Stomach smooth muscle (tissue), 2 donors: ENCODE measurements around the gene HOXB2.

ENCODE experiments used
- H3K27ac ChIP-seq: one replicate; pipeline ENCODE4 v1.7.0; 2013; ENCODE audit warnings: mild to moderate bottlenecking, low read length, inconsistent platforms
- H3K27me3 ChIP-seq, 2 donors: one replicate each; pipeline ENCODE4 v1.7.0; 2013; ENCODE audit warnings: low read length in 2 of 2; ENCODE audit not compliant: insufficient read depth in 2 of 2, control insufficient read depth in 1 of 2
- H3K36me3 ChIP-seq, 2 donors: one replicate each; pipeline ENCODE4 v1.7.0; 2013; ENCODE audit warnings: low read length in 2 of 2; ENCODE audit not compliant: control insufficient read depth in 2 of 2, insufficient read depth in 2 of 2
- H3K4me1 ChIP-seq: one replicate; pipeline ENCODE4 v1.7.0; 2013; ENCODE audit warnings: low read length; ENCODE audit not compliant: control insufficient read depth, insufficient read depth
- H3K4me3 ChIP-seq, 2 donors: one replicate each; pipeline ENCODE4 v1.7.0; 2013; ENCODE audit warnings: low read length in 2 of 2
- H3K9ac ChIP-seq, 2 donors: one replicate each; pipeline ENCODE4 v1.7.0; 2013; ENCODE audit warnings: low read length in 2 of 2, mild to moderate bottlenecking in 1 of 2
- H3K9me3 ChIP-seq, 2 donors: one replicate each; pipeline ENCODE4 v1.7.0; 2013; ENCODE audit warnings: low read length in 2 of 2; ENCODE audit not compliant: control insufficient read depth in 2 of 2
- donor health status: healthy.
- donor health status: Pancreatic carcinoma.

The HOXB2 gene

GRCh38 chr17:48571024-48571818 lies 26.3 kb upstream of the HOXB2 start:
- Histone ChIP-seq H3K27me3 (peaks cover 0 to 32% of the 10 kb centered on the region in 2 donors), H3K4me1 (peaks cover 74% of the 10 kb centered on the region), H3K36me3 (no peaks in the 10 kb centered on the region), H3K4me3 (peak overlapping the region; percentile 24 to 75), H3K27ac (peak overlapping the region; percentile 94), H3K9ac (peak overlapping the region; percentile 55 to 79), H3K9me3 (no peaks in the 10 kb centered on the region)

GRCh38 chr17:48570325-48571023 lies 25.6 kb upstream of the HOXB2 start:
- H3K4me1 ChIP-seq: peaks cover 74% of the 10 kb centered on the region
- H3K36me3 ChIP-seq: no peaks in the 10 kb centered on the region
- H3K4me3 ChIP-seq: peak overlapping the region; percentile 24 to 75
- H3K27ac ChIP-seq: peak overlapping the region; percentile 94
- H3K27me3 ChIP-seq: peaks cover 0 to 28% of the 10 kb centered on the region in 2 donors
- H3K9me3 ChIP-seq: no peaks in the 10 kb centered on the region
- H3K9ac ChIP-seq: peak overlapping the region; percentile 55 to 79

GRCh38 chr17:48569674-48570324 lies 24.9 kb upstream of the HOXB2 start:
- Histone ChIP-seq H3K27me3 (peaks cover 0 to 23% of the 10 kb centered on the region in 2 donors), H3K9me3 (no peaks in the 10 kb centered on the region), H3K36me3 (no peaks in the 10 kb centered on the region), H3K4me3 (peak overlapping the region; percentile 24 to 75), H3K9ac (peak overlapping the region; percentile 55 to 79), H3K4me1 (peaks cover 74% of the 10 kb centered on the region), H3K27ac (peak overlapping the region; percentile 94)

GRCh38 chr17:48569240-48569582 lies 24.3 kb upstream of the HOXB2 start:
- Histone ChIP-seq H3K27me3 (peaks cover 0 to 22% of the 10 kb centered on the region in 2 donors), H3K4me3 (peak overlapping the region; percentile 39 to 75), H3K9ac (peak overlapping the region; percentile 55 to 79), H3K36me3 (no peaks in the 10 kb centered on the region), H3K4me1 (peaks cover 72% of the 10 kb centered on the region), H3K9me3 (no peaks in the 10 kb centered on the region), H3K27ac (peak overlapping the region; percentile 94)

- Histone ChIP-seq H3K4me1 (peaks cover 75% of the 10 kb centered on the region), H3K9ac (peak overlapping the region; percentile 44 to 68), H3K9me3 (no peaks in the 10 kb centered on the region), H3K36me3 (no peaks in the 10 kb centered on the region), H3K27ac (peak overlapping the region; percentile 94), H3K4me3 (peak overlapping the region; percentile 39 to 75), H3K27me3 (peaks cover 0 to 20% of the 10 kb centered on the region in 2 donors)
Observed at GRCh38 chr17:48568499-48569239, 23.8 kb upstream of the HOXB2 start.

- Histone ChIP-seq H3K9me3 (no peaks in the 10 kb centered on the region), H3K9ac (peak overlapping the region in 1 of 2 donors; percentile 47), H3K27ac (peak overlapping the region; percentile 94), H3K4me1 (peaks cover 79% of the 10 kb centered on the region), H3K4me3 (peak overlapping the region; percentile 39 to 75), H3K36me3 (no peaks in the 10 kb centered on the region), H3K27me3 (peaks cover 0 to 18% of the 10 kb centered on the region in 2 donors)
Observed at GRCh38 chr17:48567646-48568354, 22.9 kb upstream of the HOXB2 start.

- H3K27ac ChIP-seq: peak overlapping the region; percentile 94
- peak overlapping the region in 1 of 2 donors; percentile 36 for H3K9ac ChIP-seq
- peak overlapping the region in 1 of 2 donors; percentile 75 for H3K4me3 ChIP-seq
- H3K4me1 ChIP-seq: peaks cover 79% of the 10 kb centered on the region
- no peaks in the 10 kb centered on the region for H3K9me3 ChIP-seq
- H3K27me3 ChIP-seq: peaks cover 0 to 14% of the 10 kb centered on the region in 2 donors
- H3K36me3 ChIP-seq: no peaks in the 10 kb centered on the region
Observed at GRCh38 chr17:48567209-48567608, 22.3 kb upstream of the HOXB2 start.

GRCh38 chr17:48566717-48567116 lies 21.8 kb upstream of the HOXB2 start:
- peak overlapping the region; percentile 94 for H3K27ac ChIP-seq
- H3K9ac ChIP-seq: no peak overlapping the region
- H3K36me3 ChIP-seq: no peaks in the 10 kb centered on the region
- H3K9me3 ChIP-seq: no peaks in the 10 kb centered on the region
- H3K27me3 ChIP-seq: peaks cover 0 to 14% of the 10 kb centered on the region in 2 donors
- peak overlapping the region in 1 of 2 donors; percentile 75 for H3K4me3 ChIP-seq
- H3K4me1 ChIP-seq: peaks cover 77% of the 10 kb centered on the region

- no peaks in the 10 kb centered on the region for H3K9me3 ChIP-seq
- H3K27me3 ChIP-seq: peaks cover 0 to 14% of the 10 kb centered on the region in 2 donors
- H3K27ac ChIP-seq: peak overlapping the region; percentile 94
- H3K4me3 ChIP-seq: peak overlapping the region in 1 of 2 donors; percentile 77
- H3K36me3 ChIP-seq: peaks cover 0 to 2% of the 10 kb centered on the region in 2 donors
- no peak overlapping the region for H3K9ac ChIP-seq
- peaks cover 78% of the 10 kb centered on the region for H3K4me1 ChIP-seq
Observed at GRCh38 chr17:48565925-48566710, 21.2 kb upstream of the HOXB2 start.
